ENCODE results near the gene CDC73.

CDC73 gene

DNA sequence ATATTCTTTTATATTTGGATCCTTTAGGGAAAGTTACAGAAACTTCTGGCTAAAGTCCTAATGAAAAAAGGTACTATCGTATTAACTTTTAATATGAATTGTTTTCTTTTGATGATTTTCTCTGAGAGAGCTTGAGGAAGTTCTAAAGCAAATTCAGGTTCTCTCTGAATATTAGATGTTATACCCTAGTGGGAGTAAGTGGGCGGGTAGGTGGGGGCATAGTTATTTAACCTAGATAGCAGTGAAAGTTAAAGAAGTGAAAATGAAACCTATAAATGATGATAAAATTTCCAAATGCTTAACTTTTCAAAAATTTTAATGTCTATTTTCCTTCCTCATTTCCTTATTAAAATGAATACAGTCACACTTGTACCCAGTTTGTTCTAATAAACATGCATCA is 90.8 kb downstream of the CDC73 start:
- TF ChIP-seq USF1 (IDR thresholded peaks at IDR 0.05) (no peak), ZBTB7A (IDR thresholded peaks at IDR 0.05; ENCODE audit: low read depth) (no peak), TAF1 (IDR thresholded peaks at IDR 0.05; ENCODE audit: low read depth) (no peak), FOXM1 (IDR thresholded peaks at IDR 0.05; ENCODE audit: borderline replicate concordance, low read depth) (no peak), CREB1 (IDR thresholded peaks at IDR 0.05; ENCODE audit: low read depth) (no peak), TCF12 (IDR thresholded peaks at IDR 0.05; ENCODE audit: low read depth) (no peak), CEBPB (IDR thresholded peaks at IDR 0.05) (no peak), EGR1 (IDR thresholded peaks at IDR 0.05) (no peak)
- TF ChIP-seq, protein P1, sequence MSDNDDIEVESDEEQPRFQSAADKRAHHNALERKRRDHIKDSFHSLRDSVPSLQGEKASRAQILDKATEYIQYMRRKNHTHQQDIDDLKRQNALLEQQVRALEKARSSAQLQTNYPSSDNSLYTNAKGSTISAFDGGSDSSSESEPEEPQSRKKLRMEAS (IDR thresholded peaks at IDR 0.05): no peak

DNA sequence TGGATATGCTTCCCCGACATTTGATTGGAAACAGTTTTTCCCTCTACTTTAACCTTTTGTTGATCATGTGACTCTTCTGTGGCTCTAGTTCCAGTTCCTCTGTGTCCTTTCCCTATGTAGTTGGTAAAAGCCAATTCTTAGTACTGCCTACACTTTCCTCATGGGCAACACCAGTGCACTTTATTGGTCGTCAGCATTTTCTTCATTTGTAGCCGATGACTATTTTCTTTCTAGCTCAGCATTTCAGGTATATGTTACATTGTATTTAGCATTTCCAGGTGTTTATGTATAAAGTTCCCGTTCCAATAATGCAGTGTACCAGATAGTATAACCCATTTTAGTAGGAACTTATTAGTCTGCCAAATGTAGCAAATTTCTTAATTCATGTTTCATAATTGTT is 92.2 kb downstream of the CDC73 start:
- TF ChIP-seq TCF12 (IDR thresholded peaks at IDR 0.05; ENCODE audit: low read depth): no peak
- TF ChIP-seq FOXM1 (IDR thresholded peaks at IDR 0.05; ENCODE audit: borderline replicate concordance, low read depth): no peak
- TF ChIP-seq RAD21 (IDR thresholded peaks at IDR 0.05; ENCODE audit: low read depth): no peak
- TF ChIP-seq YY1 (IDR thresholded peaks at IDR 0.05; ENCODE audit: low read depth): no peak
- no peak for TF ChIP-seq ZBTB7A (IDR thresholded peaks at IDR 0.05; ENCODE audit: low read depth)
- TF ChIP-seq, protein P1 (IDR thresholded peaks at IDR 0.05): no peak
- TF ChIP-seq TAF1 (IDR thresholded peaks at IDR 0.05; ENCODE audit: low read depth): no peak
- no peak for TF ChIP-seq CREB1 (IDR thresholded peaks at IDR 0.05; ENCODE audit: low read depth)
- TF ChIP-seq TEAD4 (IDR thresholded peaks at IDR 0.05): no peak
- TF ChIP-seq USF1 (IDR thresholded peaks at IDR 0.05): no peak
- TF ChIP-seq NFIC (IDR thresholded peaks at IDR 0.05): no peak
- TF ChIP-seq EGR1 (IDR thresholded peaks at IDR 0.05): no peak
- no peak for TF ChIP-seq EP300 (IDR thresholded peaks at IDR 0.05; ENCODE audit: borderline replicate concordance)
- TF ChIP-seq CEBPB (IDR thresholded peaks at IDR 0.05): no peak
- TF ChIP-seq REST (IDR thresholded peaks at IDR 0.05; ENCODE audit: low read depth): no peak

GRCh38 chr1:193216920-193217319 is 95.1 kb downstream of the CDC73 start:
- no peak for TF ChIP-seq EGR1 (IDR thresholded peaks at IDR 0.05)
- no peak for TF ChIP-seq REST (IDR thresholded peaks at IDR 0.05; ENCODE audit: low read depth)
- TF ChIP-seq CEBPB (IDR thresholded peaks at IDR 0.05): no peak
- no peak for TF ChIP-seq USF1 (IDR thresholded peaks at IDR 0.05)
- no peak for TF ChIP-seq TAF1 (IDR thresholded peaks at IDR 0.05; ENCODE audit: low read depth)
- TF ChIP-seq, protein P1 (IDR thresholded peaks at IDR 0.05): no peak
- no peak for TF ChIP-seq ZBTB7A (IDR thresholded peaks at IDR 0.05; ENCODE audit: low read depth)
- TF ChIP-seq TCF12 (IDR thresholded peaks at IDR 0.05; ENCODE audit: low read depth): no peak
- no peak for TF ChIP-seq CREB1 (IDR thresholded peaks at IDR 0.05; ENCODE audit: low read depth)
- TF ChIP-seq EP300 (IDR thresholded peaks at IDR 0.05; ENCODE audit: borderline replicate concordance): no peak
- no peak for TF ChIP-seq RAD21 (IDR thresholded peaks at IDR 0.05; ENCODE audit: low read depth)
- TF ChIP-seq YY1 (IDR thresholded peaks at IDR 0.05; ENCODE audit: low read depth): no peak
- TF ChIP-seq FOXM1 (IDR thresholded peaks at IDR 0.05; ENCODE audit: borderline replicate concordance, low read depth): no peak
- TF ChIP-seq TEAD4 (IDR thresholded peaks at IDR 0.05): no peak
- no peak for TF ChIP-seq NFIC (IDR thresholded peaks at IDR 0.05)

DNA sequence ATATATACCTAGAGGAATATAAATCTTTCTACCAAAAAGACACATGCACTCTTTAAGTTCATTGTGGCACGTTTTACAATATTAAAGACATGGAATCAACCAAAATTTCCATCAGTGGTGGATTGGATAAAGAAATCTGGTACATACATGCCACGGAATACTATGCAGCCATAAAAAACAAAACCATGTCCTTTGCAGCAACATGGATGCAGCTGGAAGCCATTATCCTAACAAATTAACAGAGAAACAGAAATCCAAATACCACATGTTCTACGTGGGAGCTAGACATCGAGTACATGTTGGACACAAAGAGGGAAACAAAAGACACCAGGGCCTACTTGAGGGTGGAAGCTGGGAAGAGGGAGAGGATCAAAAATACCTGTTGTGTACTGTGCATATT is 97.6 kb downstream of the CDC73 start:
- TF ChIP-seq, protein P1 (IDR thresholded peaks at IDR 0.05): no peak
- TF ChIP-seq TEAD4 (IDR thresholded peaks at IDR 0.05): no peak
- no peak for TF ChIP-seq CREB1 (IDR thresholded peaks at IDR 0.05; ENCODE audit: low read depth)
- no peak for TF ChIP-seq FOXM1 (IDR thresholded peaks at IDR 0.05; ENCODE audit: borderline replicate concordance, low read depth)
- TF ChIP-seq TAF1 (IDR thresholded peaks at IDR 0.05; ENCODE audit: low read depth): no peak
- TF ChIP-seq ZBTB7A (IDR thresholded peaks at IDR 0.05; ENCODE audit: low read depth): no peak
- no peak for TF ChIP-seq TCF12 (IDR thresholded peaks at IDR 0.05; ENCODE audit: low read depth)
- TF ChIP-seq EP300 (IDR thresholded peaks at IDR 0.05; ENCODE audit: borderline replicate concordance): no peak
- no peak for TF ChIP-seq CEBPB (IDR thresholded peaks at IDR 0.05)
- TF ChIP-seq NFIC (IDR thresholded peaks at IDR 0.05): no peak
- no peak for TF ChIP-seq EGR1 (IDR thresholded peaks at IDR 0.05)
- no peak for TF ChIP-seq REST (IDR thresholded peaks at IDR 0.05; ENCODE audit: low read depth)
- TF ChIP-seq RAD21 (IDR thresholded peaks at IDR 0.05; ENCODE audit: low read depth): no peak
- no peak for TF ChIP-seq USF1 (IDR thresholded peaks at IDR 0.05)
- TF ChIP-seq YY1 (IDR thresholded peaks at IDR 0.05; ENCODE audit: low read depth): no peak

Data from Ishikawa (cell line).